Upper lobe of right lung (tissue), 1 donor: ENCODE data around the gene TGM2. TPM values are rescaled to one million over a fixed set of nuclear protein-coding genes. Genes with fewer than 3 reads are reported as not detected.

Experiments used
- ATAC-seq: fragments of 200-7000 bp; cut with Tn5 transposase; one replicate; pipeline ENCODE4 v1.9.1; 2020; ENCODE audit warnings: mild to moderate bottlenecking, moderate library complexity
- DNase-seq: peaks from one replicate; pipeline ENCODE4 v3.0.0-alpha.2; 2020
- H3K27ac ChIP-seq: fragments of 200-600 bp; one replicate; pipeline ENCODE4 v1.8.0; 2022
- H3K27me3 ChIP-seq: fragments of 200-600 bp; one replicate; pipeline ENCODE4 v1.8.0; 2022; ENCODE audit warnings: mild to moderate bottlenecking
- H3K36me3 ChIP-seq: fragments of 200-600 bp; one replicate; pipeline ENCODE4 v1.8.0; 2022
- H3K4me1 ChIP-seq: fragments of 200-600 bp; one replicate; pipeline ENCODE4 v1.8.0; 2022
- H3K4me3 ChIP-seq: fragments of 200-600 bp; one replicate; pipeline ENCODE4 v1.8.0; 2022; ENCODE audit warnings: mild to moderate bottlenecking
- H3K9me3 ChIP-seq: fragments of 200-600 bp; one replicate; pipeline ENCODE4 v1.8.0; 2022
- CTCF ChIP-seq: fragments of 200-600 bp; IDR thresholded peaks from one replicate; pipeline ENCODE4 v1.8.0; 2022; ENCODE audit warnings: antibody characterized with exemption
- intact Hi-C: fragments of 100-400 bp; cut with DNase I; formaldehyde crosslinking; loops from one replicate; pipeline ENCODE4 v1.11.0; 2022
- total RNA-seq: library from RNA; stranded (reverse); fragmentation: NEBNext Ultra II Directional; extraction: Animal tissue kit (Norgen Biotek cat#: 25700); gene quantifications from one replicate; pipeline ENCODE4 v1.2.1, GENCODE V29; 2021
- donor health status: DM: no; HTN: yes; CAD: no; lungs with severe emphysema.

Gene TGM2
- total RNA-seq, 1 donor from 2014 or later: 562 TPM

- Histone ChIP-seq H3K36me3 (no peaks in the 10 kb centered on the region), H3K9me3 (no peaks in the 10 kb centered on the region), H3K27me3 (no peaks in the 10 kb centered on the region), H3K4me3 (no peak overlapping the region), H3K4me1 (no peaks in the 10 kb centered on the region), H3K27ac (no peak overlapping the region)
- TF ChIP-seq CTCF: no peak
- intact Hi-C loops: no loop called here
- ATAC-seq (no peak), DNase-seq (peak; percentile 1)
Measured at GRCh38 chr20:38208088-38208487, 43.0 kb upstream of the TGM2 start.

GRCh38 chr20:38207621-38208020 lies 42.6 kb upstream of the TGM2 start:
- H3K4me1 ChIP-seq: no peaks in the 10 kb centered on the region
- intact Hi-C loops: no loop called here
- H3K27me3 ChIP-seq: no peaks in the 10 kb centered on the region
- H3K27ac ChIP-seq: no peak overlapping the region
- DNase-seq (no peak), ATAC-seq (no peak)
- no peaks in the 10 kb centered on the region for H3K9me3 ChIP-seq
- H3K36me3 ChIP-seq: no peaks in the 10 kb centered on the region
- H3K4me3 ChIP-seq: no peak overlapping the region
- no peak for TF ChIP-seq CTCF

GRCh38 chr20:38205001-38205400 lies 39.9 kb upstream of the TGM2 start:
- no peak for ATAC-seq
- H3K27ac ChIP-seq: no peak overlapping the region
- H3K4me3 ChIP-seq: no peak overlapping the region
- no peaks in the 10 kb centered on the region for H3K36me3 ChIP-seq
- no peaks in the 10 kb centered on the region for H3K4me1 ChIP-seq
- no peak for TF ChIP-seq CTCF
- no peaks in the 10 kb centered on the region for H3K27me3 ChIP-seq
- intact Hi-C loops: no loop called here
- no peaks in the 10 kb centered on the region for H3K9me3 ChIP-seq
- DNase-seq: no peak

GRCh38 chr20:38203981-38204357 lies 38.9 kb upstream of the TGM2 start:
- intact Hi-C loops: no loop called here
- H3K27me3 ChIP-seq: no peaks in the 10 kb centered on the region
- ATAC-seq: no peak

GRCh38 chr20:38203337-38203980 lies 38.4 kb upstream of the TGM2 start:
- DNase-seq (peak; percentile 20), ATAC-seq (no peak)
- Histone ChIP-seq H3K4me1 (peaks cover 6% of the 10 kb centered on the region), H3K27me3 (no peaks in the 10 kb centered on the region), H3K4me3 (no peak overlapping the region), H3K9me3 (no peaks in the 10 kb centered on the region), H3K27ac (no peak overlapping the region), H3K36me3 (no peaks in the 10 kb centered on the region)
- intact Hi-C loops: no loop called here
- TF ChIP-seq CTCF: no peak

More at GRCh38 chr20:38203981-38204357, 38.9 kb upstream of the TGM2 start:
- no peak for DNase-seq
- TF ChIP-seq CTCF: no peak
- peaks cover 6% of the 10 kb centered on the region for H3K4me1 ChIP-seq
- no peak overlapping the region for H3K4me3 ChIP-seq
- no peaks in the 10 kb centered on the region for H3K36me3 ChIP-seq
- no peak overlapping the region for H3K27ac ChIP-seq
- no peaks in the 10 kb centered on the region for H3K9me3 ChIP-seq

GRCh38 chr20:38202982-38203293 lies 37.9 kb upstream of the TGM2 start:
- no peaks in the 10 kb centered on the region for H3K36me3 ChIP-seq
- no peaks in the 10 kb centered on the region for H3K27me3 ChIP-seq
- intact Hi-C loops: no loop called here
- peaks cover 7% of the 10 kb centered on the region for H3K4me1 ChIP-seq
- TF ChIP-seq CTCF: no peak
- no peak overlapping the region for H3K27ac ChIP-seq
- H3K4me3 ChIP-seq: no peak overlapping the region
- ATAC-seq: no peak
- DNase-seq: peak; percentile 52
- no peaks in the 10 kb centered on the region for H3K9me3 ChIP-seq
